AG10803 (cell line): ENCODE data around the gene NSD1.

Experiments
- DNase-seq: peaks from one replicate; pipeline ENCODE4 v3.0.0; 2010; ENCODE audit warnings: low read depth
- H3K4me3 ChIP-seq: 2 replicates; pipeline ENCODE4 v1.5.1; 2011; ENCODE audit warnings: mild to moderate bottlenecking, low read length, control low read depth
- CTCF ChIP-seq: conservative IDR thresholded peaks from 2 replicates; pipeline ENCODE4 v1.5.1; 2011; ENCODE audit warnings: mild to moderate bottlenecking, low read length, control low read depth, inconsistent platforms

The NSD1 gene

GRCh38 chr5:177320879-177321278 is 187.3 kb downstream of the NSD1 start:
- DNase-seq = no peak
- no peak for TF ChIP-seq CTCF

GRCh38 chr5:177325868-177326381 is 192.4 kb downstream of the NSD1 start:
- no peak for DNase-seq
- no peak for TF ChIP-seq CTCF
- no peak overlapping the region for H3K4me3 ChIP-seq

More at GRCh38 chr5:177320879-177321278, 187.3 kb downstream of the NSD1 start:
- H3K4me3 ChIP-seq = no peak overlapping the region

- TF ChIP-seq CTCF = no peak
- no peak overlapping the region for H3K4me3 ChIP-seq
- no peak for DNase-seq
Observed at GRCh38 chr5:177327539-177328522, 194.3 kb downstream of the NSD1 start.

- H3K4me3 ChIP-seq = no peak overlapping the region
- no peak for TF ChIP-seq CTCF
- DNase-seq = no peak
Observed at GRCh38 chr5:177328545-177329231, 195.1 kb downstream of the NSD1 start.

- DNase-seq = no peak
- no peak for TF ChIP-seq CTCF
- no peak overlapping the region for H3K4me3 ChIP-seq
Observed at GRCh38 chr5:177329883-177330282, 196.3 kb downstream of the NSD1 start.

GRCh38 chr5:177330991-177331842 is 197.6 kb downstream of the NSD1 start:
- TF ChIP-seq CTCF = no peak

More at GRCh38 chr5:177330991-177331842, 197.6 kb downstream of the NSD1 start:
- no peak overlapping the region for H3K4me3 ChIP-seq
- no peak for DNase-seq
